Stimulated activated CD4-positive, alpha-beta T cell treated with anti-CD3 and anti-CD28 coated beads, Interleukin-15, amount 100 ng/mL, for 48 hours (primary cell): ENCODE results near the gene PGAP6.
A peak's percentile ranks its signal among the peaks of the same experiment; 100 is the strongest.
"Not testable (repeated sequence)": the region's sequence is repeated elsewhere in the genome, so short reads cannot be mapped to it uniquely, and the experiment has no call there.

Source experiments
- DNase-seq, 2 donors: peaks; one replicate each; pipeline ENCODE4 v3.0.0-alpha.2; 2020; ENCODE audit warnings: low read depth in 2 of 2

Gene PGAP6

GRCh38 chr16:379183-379960 lies 2.4 kb downstream of the PGAP6 start:
- DNase-seq, result no peak

- DNase-seq, result no peak
These were observed 3.0 kb downstream of the PGAP6 start for GRCh38 chr16:378821-379182.

GRCh38 chr16:378113-378820 lies 3.5 kb downstream of the PGAP6 start:
- DNase-seq, result not testable (repeated sequence)

GRCh38 chr16:377419-377951 lies 4.3 kb downstream of the PGAP6 start:
- DNase-seq, result no peak

- DNase-seq, result no peak
These were observed 4.9 kb downstream of the PGAP6 start for GRCh38 chr16:376817-377418.

GRCh38 chr16:375927-376816 lies 5.6 kb downstream of the PGAP6 start:
- DNase-seq, result no peak

- DNase-seq, result no peak
These were observed 6.6 kb downstream of the PGAP6 start for GRCh38 chr16:375212-375611.

GRCh38 chr16:374616-374926 lies 7.2 kb downstream of the PGAP6 start:
- DNase-seq, result no peak

- DNase-seq, result no peak
These were observed 7.7 kb downstream of the PGAP6 start for GRCh38 chr16:373848-374615.

- no peak for DNase-seq
These were observed 8.7 kb downstream of the PGAP6 start for GRCh38 chr16:373020-373598.

GRCh38 chr16:372302-372983 lies 9.3 kb downstream of the PGAP6 start:
- DNase-seq, result no peak

GRCh38 chr16:371515-372301 lies 10.1 kb downstream of the PGAP6 start:
- DNase-seq, result no peak

- DNase-seq, result no peak
These were observed 10.7 kb downstream of the PGAP6 start for GRCh38 chr16:370979-371514.

- peak; percentile 89 to 92 for DNase-seq
These were observed 11.3 kb downstream of the PGAP6 start, which contains the start of gene MRPL28 for GRCh38 chr16:370443-370842. MRPL28 (minus strand) TSS chr16:370538; CDS start chr16:370218, 320 bp downstream.

GRCh38 chr16:369866-370436 lies 11.8 kb downstream of the PGAP6 start:
- DNase-seq, result no peak

GRCh38 chr16:369275-369865 lies 12.4 kb downstream of the PGAP6 start:
- DNase-seq, result no peak

GRCh38 chr16:368388-369158 lies 13.2 kb downstream of the PGAP6 start:
- DNase-seq, result no peak
